Psoas muscle (tissue), 8 donors: Measurements from ENCODE around the gene TYW3. TPM values are rescaled to one million over a fixed set of nuclear protein-coding genes. Genes with fewer than 3 reads are reported as not detected.
"Not testable (repeated sequence)": the region's sequence is repeated elsewhere in the genome, so short reads cannot be mapped to it uniquely, and the experiment has no call there.

ENCODE experiments used
- ATAC-seq, 4 donors: fragments of 200-7000 bp; cut with Tn5 transposase; one replicate each; pipeline ENCODE4 v1.9.1; 2020; ENCODE audit warnings: moderate library complexity in 3 of 4, mild to moderate bottlenecking in 2 of 4
- DNase-seq, 2 donors: peaks; one replicate each; pipeline ENCODE4 v3.0.0-alpha.2; 2020
- H3K27ac ChIP-seq: fragments of 200-600 bp; one replicate; pipeline ENCODE4 v1.8.0; 2022
- H3K27me3 ChIP-seq, 3 donors: fragments of 200-600 bp in 1 of 3; one replicate each; pipeline versions ENCODE4 v1.6.1 to v1.8.0; 2013 to 2022; ENCODE audit warnings: low read length in 2 of 3, mild to moderate bottlenecking in 2 of 3, moderate library complexity in 1 of 3; ENCODE audit not compliant: insufficient read depth in 3 of 3
- H3K36me3 ChIP-seq, 2 donors: fragments of 200-600 bp in 1 of 2; one replicate each; pipeline versions ENCODE4 v1.6.1 to v1.8.0; 2013 to 2022; ENCODE audit warnings: low read depth in 1 of 2, mild to moderate bottlenecking in 1 of 2, moderate library complexity in 1 of 2; ENCODE audit not compliant: insufficient read depth in 1 of 2
- H3K4me1 ChIP-seq: fragments of 200-600 bp; one replicate; pipeline ENCODE4 v1.8.0; 2022
- H3K4me3 ChIP-seq: fragments of 200-600 bp; one replicate; pipeline ENCODE4 v1.8.0; 2022; ENCODE audit warnings: mild to moderate bottlenecking
- H3K9me3 ChIP-seq: fragments of 200-600 bp; one replicate; pipeline ENCODE4 v1.8.0; 2022
- CTCF ChIP-seq: fragments of 200-600 bp; IDR thresholded peaks from one replicate; pipeline ENCODE4 v1.8.0; 2022; ENCODE audit warnings: antibody characterized with exemption
- WGBS, 3 donors: extraction: QIAGEN DNeasy Blood & Tissue Kit; methylation state at CpG; one replicate each; pipeline versions ENCODE4 v1.1.6 to v1.1.7; 2013; 5-methylcytosine and 5-hydroxymethylcytosine counted together
- intact Hi-C, 2 donors: fragments of 100-400 bp; cut with DNase I; formaldehyde crosslinking; loops; one replicate each; pipeline versions ENCODE4 v1.11.0 to v1.14.2; 2022
- polyA plus RNA-seq, 3 donors: library from polyadenylated mRNA; stranded (reverse); fragments of 200-250 nt; gene quantifications; one replicate each; pipeline ENCODE4 v1.2.3, GENCODE V29; 2013
- total RNA-seq, 4 donors: library from RNA; stranded (reverse); fragmentation: NEBNext Ultra II Directional in 2 of 4; extraction: Animal tissue kit (Norgen Biotek cat#: 25700) in 2 of 4; gene quantifications; one replicate each; pipeline versions ENCODE4 v1.2.1 to v1.2.4, GENCODE V29; 2021 to 2023
- donor health status: healthy with polysubstance abuse.
- donor health status: DM: no; HTN: no; CAD: no; lungs with moderate emphysema.
- donor health status: Bipolar disorder and iron deficiency.
- donor health status: healthy.
- donor health status: DM: yes; HTN: yes; CAD: no.
- donor health status: DM: no; HTN: no; CAD: no.
- donor health status: DM: no; HTN: no; CAD: no.
- donor health status: DM: yes; HTN: yes; CAD: no.

Gene TYW3
- total and polyA plus RNA-seq, 7 donors, result 7.1 to 21.5 (median 9.8) TPM

GRCh38 chr1:74753104-74753503 lies 20.2 kb downstream of the TYW3 start:
- no peaks in the 10 kb centered on the region for H3K4me1 ChIP-seq
- peaks cover 4 to 84% of the 10 kb centered on the region in 2 donors for H3K36me3 ChIP-seq
- H3K27ac ChIP-seq, result no peak overlapping the region
- TF ChIP-seq CTCF, result no peak
- H3K4me3 ChIP-seq, result no peak overlapping the region
- no peaks in the 10 kb centered on the region for H3K27me3 ChIP-seq
- WGBS, 3 donors, result 92 to 96% (median 92%) methylated on average over 2 of the region's 2 CpGs
- intact Hi-C loops, result no loop called here
- DNase-seq (no peak), ATAC-seq (no peak)
- H3K9me3 ChIP-seq, result no peaks in the 10 kb centered on the region

GRCh38 chr1:74755475-74755874 lies 22.5 kb downstream of the TYW3 start:
- DNase-seq (no peak), ATAC-seq (no peak)
- no peaks in the 10 kb centered on the region for H3K4me1 ChIP-seq
- no peak overlapping the region for H3K4me3 ChIP-seq
- peaks cover 3 to 85% of the 10 kb centered on the region in 2 donors for H3K36me3 ChIP-seq
- intact Hi-C loops, result no loop called here
- no peaks in the 10 kb centered on the region for H3K27me3 ChIP-seq
- no peak for TF ChIP-seq CTCF
- H3K9me3 ChIP-seq, result no peaks in the 10 kb centered on the region
- H3K27ac ChIP-seq, result no peak overlapping the region

GRCh38 chr1:74756650-74757049 lies 23.7 kb downstream of the TYW3 start:
- H3K4me1 ChIP-seq, ATAC-seq, H3K4me3 ChIP-seq, DNase-seq, H3K27me3 ChIP-seq, intact Hi-C loops, H3K9me3 ChIP-seq, H3K27ac ChIP-seq: not testable (repeated sequence)
- peaks cover 2 to 85% of the 10 kb centered on the region in 2 donors for H3K36me3 ChIP-seq
- 92 to 98% (median 97%) methylated on average over 2 of the region's 2 CpGs for WGBS, 3 donors

- Histone ChIP-seq H3K9me3 (no peaks in the 10 kb centered on the region), H3K27me3 (no peaks in the 10 kb centered on the region), H3K4me3 (no peak overlapping the region), H3K36me3 (peaks cover 0 to 57% of the 10 kb centered on the region in 2 donors), H3K27ac (no peak overlapping the region), H3K4me1 (no peaks in the 10 kb centered on the region)
- intact Hi-C loops, result no loop called here
- DNase-seq, result no peak
- ATAC-seq, result no peak
- whole genome bisulfite sequencing, 3 donors, result 87 to 91% (median 88%) methylated on average over 4 of the region's 4 CpGs
- no peak for TF ChIP-seq CTCF
These were observed 30.9 kb downstream of the TYW3 start for GRCh38 chr1:74763807-74764206.

- Histone ChIP-seq H3K36me3 (peaks cover 0 to 36% of the 10 kb centered on the region in 2 donors), H3K9me3 (no peaks in the 10 kb centered on the region), H3K4me1 (no peaks in the 10 kb centered on the region), H3K4me3 (no peak overlapping the region), H3K27ac (no peak overlapping the region), H3K27me3 (no peaks in the 10 kb centered on the region)
- WGBS, 3 donors, result 84 to 94% (median 86%) methylated on average over 2 of the region's 2 CpGs
- ATAC-seq (no peak), DNase-seq (no peak)
- intact Hi-C loops, result no loop called here
- TF ChIP-seq CTCF, result no peak
These were observed 33.6 kb downstream of the TYW3 start for GRCh38 chr1:74766579-74766978.
